Effector memory CD8-positive, alpha-beta T cell (primary cell): ENCODE results near the gene OR10A6.

Experiments
- ATAC-seq: fragments of 150-1000 bp; cut with Tn5 transposase; replicated peaks from 2 replicates; pipeline ENCODE4 v1.10.0; 2021; ENCODE audit warnings: mild to moderate bottlenecking, moderate library complexity
- DNase-seq, 3 experiments: peaks; one replicate each; pipeline ENCODE4 v3.0.0; 2021
- H3K27ac Mint-ChIP-seq, 2 donors: one replicate each; pipeline ENCODE4 v1.8.0; 2022; ENCODE audit warnings: mild to moderate bottlenecking in 2 of 2, mixed read lengths in 2 of 2, moderate library complexity in 2 of 2
- H3K27me3 Mint-ChIP-seq, 2 donors: one replicate each; pipeline ENCODE4 v1.8.0; 2022; ENCODE audit warnings: mixed read lengths in 2 of 2
- H3K36me3 Mint-ChIP-seq: one replicate; pipeline ENCODE4 v1.8.0; 2022; ENCODE audit warnings: mild to moderate bottlenecking, moderate library complexity, mixed read lengths; ENCODE audit not compliant: insufficient read depth
- H3K4me1 Mint-ChIP-seq, 2 donors: one replicate each; pipeline ENCODE4 v1.8.0; 2022; ENCODE audit warnings: low read depth in 2 of 2, mixed read lengths in 2 of 2
- H3K4me3 Mint-ChIP-seq, 2 donors: one replicate each; pipeline ENCODE4 v1.8.0; 2022; ENCODE audit warnings: mild to moderate bottlenecking in 2 of 2, mixed read lengths in 2 of 2, moderate library complexity in 2 of 2
- H3K9me3 Mint-ChIP-seq, 2 donors: one replicate each; pipeline ENCODE4 v1.8.0; 2022; ENCODE audit warnings: mixed read lengths in 2 of 2
- total RNA-seq, 9 experiments: gene quantifications; one replicate each; lab custom pipeline; 2026; lab: John Stamatoyannopoulos, UW

Gene OR10A6, protein sequence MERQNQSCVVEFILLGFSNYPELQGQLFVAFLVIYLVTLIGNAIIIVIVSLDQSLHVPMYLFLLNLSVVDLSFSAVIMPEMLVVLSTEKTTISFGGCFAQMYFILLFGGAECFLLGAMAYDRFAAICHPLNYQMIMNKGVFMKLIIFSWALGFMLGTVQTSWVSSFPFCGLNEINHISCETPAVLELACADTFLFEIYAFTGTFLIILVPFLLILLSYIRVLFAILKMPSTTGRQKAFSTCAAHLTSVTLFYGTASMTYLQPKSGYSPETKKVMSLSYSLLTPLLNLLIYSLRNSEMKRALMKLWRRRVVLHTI
- total RNA-seq: 0 reads per million in 9 experiments

DNA sequence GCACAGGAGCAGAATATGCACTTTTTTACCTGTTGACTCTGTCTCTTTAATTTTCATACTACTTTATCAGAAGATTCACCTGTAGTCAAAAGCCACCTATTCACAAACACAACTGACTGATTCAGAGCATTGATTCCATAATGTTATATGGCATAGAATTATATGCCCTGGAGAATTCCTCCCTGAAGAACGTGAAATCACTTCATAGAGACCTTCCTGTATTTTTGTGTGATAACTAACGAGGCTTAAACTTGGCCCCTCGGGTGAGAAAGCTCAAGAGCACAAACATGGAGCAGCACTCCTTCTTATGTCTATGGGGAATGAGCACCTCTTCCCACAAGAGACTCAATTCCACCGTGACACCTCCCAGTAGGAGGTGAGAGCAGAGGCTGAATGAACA lies at the start of gene OR10A6:
OR10A6 (minus strand) TSS at position 101 of the 400 bp plus-strand sequence. CDS start 2,606 bp downstream, outside the sequence.
- no peaks in the 10 kb centered on the region for H3K9me3 Mint-ChIP-seq
- no peaks in the 10 kb centered on the region for H3K36me3 Mint-ChIP-seq
- H3K4me1 Mint-ChIP-seq: no peaks in the 10 kb centered on the region
- H3K27me3 Mint-ChIP-seq: peaks cover 49 to 73% of the 10 kb centered on the region in 2 donors
- no peak within 1 kb of the TSS for H3K27ac Mint-ChIP-seq
- ATAC-seq (no peak), DNase-seq (no peak)
- H3K4me3 Mint-ChIP-seq: no peak within 1 kb of the TSS

DNA sequence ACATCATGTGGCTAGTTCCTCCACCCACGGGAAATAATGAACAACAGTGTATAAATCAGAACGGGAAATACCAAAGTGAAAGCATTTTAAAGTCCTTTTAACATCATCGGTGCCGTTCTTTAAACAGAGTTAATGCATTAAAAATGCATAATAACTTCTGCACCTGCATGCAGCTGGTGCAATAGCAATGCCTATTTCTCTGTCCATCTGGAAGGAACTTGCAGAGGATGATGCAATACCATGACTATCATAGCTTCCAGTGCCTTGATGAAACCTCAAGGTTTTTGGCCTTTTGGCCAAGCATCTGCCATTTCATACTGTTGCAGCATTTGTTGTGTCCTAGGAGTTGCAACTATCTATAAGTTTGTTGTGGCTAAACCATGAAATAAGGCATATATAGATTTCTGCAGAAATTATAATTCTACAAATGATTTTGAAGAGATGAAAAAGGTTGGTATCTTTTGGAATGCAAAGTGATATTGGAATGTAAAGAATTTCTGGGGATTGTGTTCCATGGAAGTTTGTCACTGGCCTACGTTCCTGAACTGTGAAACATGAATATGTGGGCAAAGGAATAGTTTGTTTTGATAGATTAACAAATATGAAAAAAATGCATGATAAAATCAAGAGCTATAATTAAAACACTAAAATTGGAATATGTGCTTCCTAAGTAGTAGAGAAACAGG lies 46.3 kb upstream of the OR10A6 start:
- Mint-ChIP-seq H3K27ac (no peak overlapping the region), H3K4me1 (no peaks in the 10 kb centered on the region), H3K36me3 (no peaks in the 10 kb centered on the region), H3K4me3 (no peak overlapping the region), H3K9me3 (no peaks in the 10 kb centered on the region), H3K27me3 (peaks cover 0 to 7% of the 10 kb centered on the region in 2 donors)
- DNase-seq: no peak
- no peak for ATAC-seq

DNA sequence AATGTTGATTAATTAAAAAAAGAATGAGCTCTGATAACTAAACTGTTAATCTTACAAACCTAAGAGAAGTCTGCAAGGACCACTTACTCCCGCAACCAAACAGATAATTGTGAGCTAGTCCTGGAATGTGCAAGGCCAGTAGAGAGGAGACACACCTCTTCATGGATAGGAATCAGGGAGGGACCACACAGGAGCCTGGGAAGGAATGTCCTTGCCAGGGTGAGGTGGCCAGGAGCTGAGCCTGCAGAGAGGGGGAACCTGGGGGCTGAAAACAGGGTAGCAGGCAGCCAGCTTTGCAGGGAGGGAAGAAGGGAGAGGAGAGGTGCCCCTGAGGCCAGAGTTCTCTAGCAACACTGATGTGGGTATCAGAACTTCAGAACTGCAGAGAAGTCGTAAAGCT lies 43.6 kb upstream of the OR10A6 start:
- no peak for DNase-seq
- Mint-ChIP-seq H3K27me3 (peaks cover 4 to 12% of the 10 kb centered on the region in 2 donors), H3K4me3 (no peak overlapping the region), H3K27ac (no peak overlapping the region), H3K9me3 (no peaks in the 10 kb centered on the region), H3K4me1 (no peaks in the 10 kb centered on the region), H3K36me3 (no peaks in the 10 kb centered on the region)
- no peak for ATAC-seq

DNA sequence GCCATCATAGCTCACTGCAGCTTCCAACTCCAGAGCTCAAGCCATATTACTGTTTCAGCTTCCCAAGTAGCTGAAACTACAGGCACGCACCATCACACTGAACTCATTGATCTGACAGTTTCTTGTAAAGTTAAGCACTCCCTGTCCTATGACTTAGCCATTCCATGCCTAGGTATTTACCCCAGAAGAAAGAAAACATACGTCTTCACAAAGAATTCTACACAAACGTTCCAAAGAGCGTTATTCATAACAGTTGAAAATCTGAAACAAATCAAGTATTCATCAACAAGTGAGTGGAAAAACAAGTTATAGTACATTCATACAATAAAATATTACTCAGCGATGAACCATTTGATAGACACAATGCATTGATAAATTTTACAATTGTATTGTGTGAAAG lies 41.9 kb upstream of the OR10A6 start:
- H3K27me3 Mint-ChIP-seq: peaks cover 12 to 17% of the 10 kb centered on the region in 2 donors
- no peaks in the 10 kb centered on the region for H3K4me1 Mint-ChIP-seq
- H3K36me3 Mint-ChIP-seq: no peaks in the 10 kb centered on the region
- no peak overlapping the region for H3K4me3 Mint-ChIP-seq
- ATAC-seq (no peak), DNase-seq (no peak)
- H3K27ac Mint-ChIP-seq: no peak overlapping the region
- H3K9me3 Mint-ChIP-seq: no peaks in the 10 kb centered on the region

DNA sequence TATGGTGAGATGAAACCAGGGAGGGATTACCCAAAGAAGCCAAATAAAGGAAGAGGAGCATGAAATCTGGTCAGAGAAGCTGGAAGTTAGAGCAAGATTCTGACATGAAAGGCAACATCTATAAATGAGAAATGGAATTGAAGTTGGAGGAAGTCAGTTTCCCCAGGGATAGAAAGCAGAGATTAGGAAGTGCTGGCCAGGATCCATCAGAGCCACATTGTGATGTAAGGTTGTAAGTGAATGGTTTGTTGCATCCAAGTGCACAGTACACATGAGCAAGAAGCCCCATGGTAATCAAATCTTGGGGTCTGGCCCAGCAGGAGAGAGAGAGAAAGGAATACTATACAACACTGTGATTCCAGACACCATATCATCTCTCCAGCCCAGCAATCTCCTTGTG lies 40.8 kb upstream of the OR10A6 start:
- Mint-ChIP-seq H3K4me1 (no peaks in the 10 kb centered on the region), H3K27me3 (peaks cover 20 to 28% of the 10 kb centered on the region in 2 donors), H3K9me3 (no peaks in the 10 kb centered on the region), H3K27ac (no peak overlapping the region), H3K36me3 (no peaks in the 10 kb centered on the region), H3K4me3 (no peak overlapping the region)
- no peak for ATAC-seq
- no peak for DNase-seq

DNA sequence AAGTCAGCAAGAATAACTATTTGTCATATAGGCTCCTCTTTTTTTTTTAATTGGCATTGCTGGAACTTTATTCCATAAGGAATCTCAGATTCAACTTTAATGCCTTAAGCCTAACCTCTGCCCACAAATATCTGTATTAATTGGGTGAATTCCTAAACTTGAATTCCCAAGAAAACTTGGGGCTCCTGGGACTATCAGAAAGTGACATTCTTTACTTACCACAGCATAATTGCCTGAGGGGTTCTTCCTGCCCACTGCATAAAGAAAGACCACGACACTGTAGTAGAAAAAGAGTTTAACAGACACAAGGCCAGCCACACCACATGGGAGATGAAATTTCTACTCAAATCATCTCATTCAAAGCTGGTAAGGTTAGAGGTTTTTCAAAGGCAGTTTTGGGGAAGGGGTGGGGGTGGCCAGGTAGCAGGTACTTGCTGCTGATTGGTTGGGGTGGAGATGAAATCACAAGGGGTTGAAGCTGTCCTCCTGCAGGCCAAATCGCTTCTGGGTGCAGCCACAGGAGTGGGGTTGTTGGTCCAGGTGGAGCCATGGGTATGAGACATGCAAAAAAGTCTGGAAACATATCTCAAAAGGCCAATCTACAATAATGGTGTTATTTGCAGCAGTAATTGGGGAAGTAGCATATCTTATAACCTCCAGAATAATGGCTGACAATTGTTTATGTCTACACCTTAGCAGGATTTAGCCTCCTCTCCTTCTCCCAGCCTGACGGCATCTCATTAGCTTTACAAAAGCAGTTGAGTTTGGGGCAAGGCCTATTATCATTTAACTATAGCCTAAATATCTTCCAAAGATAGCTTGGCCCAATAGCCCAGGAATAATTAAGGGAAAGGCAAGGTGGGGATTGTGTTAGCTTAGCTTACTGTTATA lies 38.9 kb upstream of the OR10A6 start:
- no peaks in the 10 kb centered on the region for H3K36me3 Mint-ChIP-seq
- DNase-seq: no peak
- no peak overlapping the region for H3K27ac Mint-ChIP-seq
- peaks cover 26 to 41% of the 10 kb centered on the region in 2 donors for H3K27me3 Mint-ChIP-seq
- no peak for ATAC-seq
- no peak overlapping the region for H3K4me3 Mint-ChIP-seq
- no peaks in the 10 kb centered on the region for H3K9me3 Mint-ChIP-seq
- no peaks in the 10 kb centered on the region for H3K4me1 Mint-ChIP-seq

DNA sequence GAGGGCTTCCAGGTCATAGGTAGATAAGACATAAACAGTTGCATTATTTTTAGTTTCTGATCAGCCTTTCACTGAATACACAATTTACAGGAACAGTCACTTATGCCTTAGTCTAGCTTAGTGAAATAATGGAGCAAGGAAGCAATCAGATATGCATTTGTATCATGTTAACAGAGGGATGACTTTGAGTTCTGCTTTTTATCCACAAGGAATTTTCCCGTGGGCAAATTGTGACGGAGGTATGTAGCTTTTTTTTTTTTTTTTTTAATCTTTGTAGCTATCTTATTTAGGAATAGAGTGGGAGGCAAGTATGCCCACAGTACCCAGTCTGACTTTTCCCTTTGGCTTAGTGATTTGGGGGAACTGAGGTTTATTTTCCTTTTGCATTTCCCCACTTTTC lies 37.6 kb upstream of the OR10A6 start:
- H3K9me3 Mint-ChIP-seq: no peaks in the 10 kb centered on the region
- H3K4me3 Mint-ChIP-seq: no peak overlapping the region

DNA sequence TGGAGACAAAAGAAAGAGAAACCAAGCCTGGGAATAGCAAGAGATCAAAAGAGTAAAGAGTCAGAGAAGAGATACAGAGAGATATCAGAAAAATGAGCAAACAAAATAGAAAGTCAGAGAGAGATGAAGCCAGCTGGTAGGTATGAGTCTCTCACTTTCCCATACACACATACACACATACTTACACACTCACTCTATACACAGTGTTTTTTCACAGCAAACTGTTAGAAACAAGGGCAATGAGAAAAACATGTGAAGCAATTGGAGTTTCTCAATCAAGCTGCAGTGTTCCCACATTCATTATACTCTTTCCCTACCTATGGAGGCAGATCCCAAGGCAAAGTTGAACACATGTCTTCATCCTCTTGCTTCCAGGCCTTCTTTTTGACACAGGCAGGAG lies 36.8 kb upstream of the OR10A6 start:
- no peaks in the 10 kb centered on the region for H3K36me3 Mint-ChIP-seq
- DNase-seq: no peak
- H3K4me3 Mint-ChIP-seq: no peak overlapping the region
- no peak for ATAC-seq
- no peaks in the 10 kb centered on the region for H3K4me1 Mint-ChIP-seq
- H3K27ac Mint-ChIP-seq: no peak overlapping the region
- no peaks in the 10 kb centered on the region for H3K9me3 Mint-ChIP-seq
- peaks cover 36 to 50% of the 10 kb centered on the region in 2 donors for H3K27me3 Mint-ChIP-seq

More for the DNA sequence above, 37.6 kb upstream of the OR10A6 start:
- no peaks in the 10 kb centered on the region for H3K36me3 Mint-ChIP-seq
- H3K27me3 Mint-ChIP-seq: peaks cover 36 to 50% of the 10 kb centered on the region in 2 donors
- no peak for ATAC-seq
- no peak for DNase-seq
- H3K27ac Mint-ChIP-seq: no peak overlapping the region
- H3K4me1 Mint-ChIP-seq: no peaks in the 10 kb centered on the region

DNA sequence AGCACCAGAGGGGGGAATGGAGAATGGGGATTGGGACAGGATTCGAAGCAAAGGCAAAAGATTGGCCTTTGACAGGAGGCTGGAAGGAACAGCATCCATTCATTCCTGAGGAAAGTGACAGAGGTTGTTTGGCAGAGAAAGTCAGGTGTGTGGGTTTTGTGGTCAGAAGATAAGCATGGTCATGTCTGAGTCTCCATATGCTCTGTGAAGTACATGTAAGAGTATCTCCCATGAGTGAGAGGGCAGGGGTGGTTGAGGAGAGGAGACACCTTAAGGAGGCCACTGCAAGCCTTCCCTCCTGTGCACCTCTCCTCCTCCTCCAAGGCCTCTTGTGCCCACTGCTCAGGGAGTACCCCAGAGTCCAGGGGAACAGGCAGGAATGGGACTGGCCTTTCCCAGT lies 36.0 kb upstream of the OR10A6 start:
- peaks cover 33 to 50% of the 10 kb centered on the region in 2 donors for H3K27me3 Mint-ChIP-seq
- H3K9me3 Mint-ChIP-seq: no peaks in the 10 kb centered on the region
- ATAC-seq (no peak), DNase-seq (no peak)
- H3K27ac Mint-ChIP-seq: no peak overlapping the region
- no peaks in the 10 kb centered on the region for H3K4me1 Mint-ChIP-seq
- no peaks in the 10 kb centered on the region for H3K36me3 Mint-ChIP-seq
- no peak overlapping the region for H3K4me3 Mint-ChIP-seq

DNA sequence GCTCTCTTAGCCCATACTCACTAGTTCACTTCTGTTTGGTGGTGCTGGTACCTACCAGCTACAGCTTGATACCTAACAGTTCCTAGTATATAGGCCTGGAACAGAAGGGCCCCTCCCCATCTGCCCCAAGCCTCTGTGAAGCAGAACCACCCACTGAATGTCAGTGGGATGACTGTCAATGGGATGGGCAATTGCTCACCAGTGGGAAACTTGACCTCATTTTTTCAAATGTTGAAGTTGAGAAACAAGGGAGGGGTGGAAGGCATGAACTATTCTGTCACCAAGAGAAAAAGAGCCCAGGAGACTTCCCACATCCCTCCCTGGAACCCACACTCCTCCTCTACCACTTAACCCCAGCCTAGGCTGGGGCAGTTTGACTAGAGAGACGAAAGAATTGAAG lies 34.3 kb upstream of the OR10A6 start, which contains the start of gene NLRP10:
NLRP10 (minus strand) TSS at position 62 of the 400 bp plus-strand sequence. CDS start 1,952 bp downstream, outside the sequence.
- H3K9me3 Mint-ChIP-seq: no peaks in the 10 kb centered on the region
- no peak for ATAC-seq
- no peaks in the 10 kb centered on the region for H3K36me3 Mint-ChIP-seq
- no peak for DNase-seq
- H3K27ac Mint-ChIP-seq: no peak within 1 kb of the TSS
- no peak within 1 kb of the TSS for H3K4me3 Mint-ChIP-seq
- H3K27me3 Mint-ChIP-seq: peaks cover 42 to 56% of the 10 kb centered on the region in 2 donors
- no peaks in the 10 kb centered on the region for H3K4me1 Mint-ChIP-seq

DNA sequence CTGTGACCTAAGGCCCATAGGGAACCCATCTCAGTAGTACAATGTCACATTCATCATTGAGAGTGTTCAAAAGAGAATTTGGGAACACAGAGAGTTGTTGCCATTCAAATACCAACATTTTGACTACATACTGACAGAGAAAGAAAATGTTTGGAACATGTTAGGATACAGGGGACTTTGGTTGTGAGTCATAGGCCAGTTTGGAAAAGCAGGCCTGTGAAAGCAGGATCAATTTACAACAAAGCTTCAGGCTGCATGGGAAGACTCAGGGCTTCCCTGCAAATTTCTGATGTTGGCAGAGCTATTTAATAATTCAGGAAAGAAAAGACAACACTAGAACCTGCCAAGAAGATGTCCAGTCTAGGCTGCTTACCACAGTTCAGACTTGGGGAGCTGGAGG lies 33.8 kb upstream of the OR10A6 start:
- Mint-ChIP-seq H3K36me3 (no peaks in the 10 kb centered on the region), H3K9me3 (no peaks in the 10 kb centered on the region), H3K27ac (no peak overlapping the region), H3K27me3 (peaks cover 42 to 56% of the 10 kb centered on the region in 2 donors), H3K4me3 (no peak overlapping the region), H3K4me1 (no peaks in the 10 kb centered on the region)
- ATAC-seq: no peak
- no peak for DNase-seq

DNA sequence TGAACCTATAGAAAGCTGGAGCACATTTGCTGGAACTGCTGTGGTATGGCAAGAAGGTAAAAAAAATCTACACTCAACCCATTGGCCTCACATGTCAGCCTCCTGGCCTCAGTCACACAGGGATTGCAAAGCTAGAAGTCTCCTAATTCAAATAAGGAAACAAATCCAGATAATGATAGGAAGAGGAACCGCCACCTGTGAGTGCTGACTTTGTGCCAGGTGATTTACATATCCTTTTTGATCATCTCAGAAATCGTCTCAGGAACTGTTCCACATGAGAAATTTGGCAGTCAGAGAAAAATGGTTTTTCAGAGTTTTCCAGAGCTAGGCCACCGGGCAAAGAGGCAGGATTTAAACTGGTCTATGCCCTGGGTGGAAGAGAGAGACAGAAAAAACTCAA lies 33.2 kb upstream of the OR10A6 start:
- no peak for DNase-seq
- no peak for ATAC-seq
- Mint-ChIP-seq H3K27ac (no peak overlapping the region), H3K36me3 (no peaks in the 10 kb centered on the region), H3K4me3 (no peak overlapping the region), H3K9me3 (no peaks in the 10 kb centered on the region), H3K27me3 (peaks cover 42 to 61% of the 10 kb centered on the region in 2 donors), H3K4me1 (no peaks in the 10 kb centered on the region)

DNA sequence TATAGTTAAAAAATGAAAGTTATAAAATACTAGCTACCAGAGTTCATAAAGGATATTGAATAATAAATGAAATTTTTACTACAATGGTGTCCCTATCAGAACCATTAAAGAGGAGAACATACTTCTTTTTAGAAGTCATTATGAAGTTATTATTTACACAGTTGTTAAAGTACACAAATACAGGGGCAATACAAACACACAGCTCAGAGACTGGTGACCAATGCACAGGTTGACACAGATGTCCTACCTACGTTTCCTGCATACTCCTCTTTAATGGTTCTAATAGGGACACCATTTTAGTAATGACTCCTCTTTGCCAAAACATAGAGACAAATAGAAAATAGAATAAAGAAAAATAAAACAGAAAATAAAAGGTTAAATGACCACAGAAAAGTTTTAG lies 24.1 kb upstream of the OR10A6 start:
- Mint-ChIP-seq H3K27ac (no peak overlapping the region), H3K4me1 (no peaks in the 10 kb centered on the region), H3K9me3 (no peaks in the 10 kb centered on the region), H3K4me3 (no peak overlapping the region), H3K27me3 (peaks cover 17 to 43% of the 10 kb centered on the region in 2 donors), H3K36me3 (no peaks in the 10 kb centered on the region)
- ATAC-seq (no peak), DNase-seq (no peak)
